ENCODE data around the gene SEMA6B.

Gene SEMA6B

GRCh38 chr19:4523306-4524110, 36.0 kb downstream of the SEMA6B start:
- DNase-seq = peak; percentile 41

DNA sequence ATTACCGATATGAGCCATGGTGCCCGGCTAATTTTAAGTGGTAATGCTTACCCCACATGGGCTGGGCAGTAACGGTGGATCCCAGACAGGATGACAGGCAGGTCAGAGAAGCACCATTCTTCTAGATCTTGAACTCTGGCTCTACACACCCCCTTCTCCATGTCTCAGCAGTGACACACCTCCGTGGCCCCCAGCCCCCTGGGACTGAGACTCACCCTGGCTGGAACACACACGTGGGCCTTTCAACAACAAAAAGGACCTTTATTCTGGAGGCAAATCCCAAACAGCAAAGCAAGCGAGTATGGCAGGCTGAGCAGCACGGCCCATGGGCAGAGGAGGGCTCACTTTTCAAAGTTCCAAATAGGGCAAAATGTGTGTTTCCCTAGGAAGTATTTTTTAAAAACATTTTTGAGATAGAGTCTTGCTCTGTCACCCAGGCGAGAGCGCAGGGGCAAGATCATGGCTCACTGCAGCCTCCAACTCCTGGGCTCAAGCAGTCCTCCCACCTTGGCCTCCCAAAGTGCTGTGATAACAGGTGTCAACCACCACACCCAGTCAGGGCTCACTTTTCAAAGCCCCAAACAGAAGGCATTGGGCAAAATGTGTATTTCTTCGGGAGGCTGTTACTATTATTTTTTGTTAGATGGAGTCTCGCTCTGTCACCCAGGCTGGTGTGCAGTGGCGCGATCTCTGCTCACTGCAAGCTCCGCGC, 37.0 kb downstream of the SEMA6B start:
- no peak for DNase-seq

- no peak for DNase-seq
These were observed 37.6 kb downstream of the SEMA6B start for GRCh38 chr19:4521888-4522242.

DNA sequence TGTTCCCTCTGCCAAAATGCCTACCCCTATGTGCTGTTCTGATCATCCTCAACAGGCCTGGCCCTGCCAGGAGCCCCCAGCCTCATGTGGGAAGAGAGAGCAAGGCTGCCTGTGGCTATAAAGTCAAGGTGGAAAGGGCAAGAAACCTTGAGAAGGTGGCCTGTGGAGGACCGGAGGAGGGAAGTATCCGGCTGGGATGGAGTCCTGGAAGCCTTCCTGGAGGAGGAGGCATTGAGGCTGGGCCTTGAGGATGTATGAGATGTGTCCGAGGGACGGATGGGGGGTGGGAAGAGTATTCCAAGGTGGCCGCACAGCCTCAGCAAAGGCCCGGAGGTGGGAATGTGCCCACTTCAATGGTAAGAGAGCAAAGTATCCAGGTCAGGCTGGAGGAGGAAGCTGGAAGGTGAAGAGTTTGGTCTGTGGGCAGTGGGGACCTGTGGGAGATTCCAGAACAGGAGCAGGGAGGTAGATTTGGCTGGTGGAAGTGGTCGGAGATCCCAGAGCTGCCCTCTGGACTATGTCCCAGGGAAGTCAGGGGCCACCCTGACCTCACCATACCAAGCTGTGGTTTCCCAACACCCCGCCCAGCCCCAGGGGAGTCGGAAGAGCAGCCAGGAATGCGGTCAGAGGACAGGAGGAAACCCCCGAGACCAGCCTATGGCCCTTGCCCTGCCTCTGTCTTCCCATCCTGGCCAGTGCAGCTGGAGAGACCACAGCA, 38.2 kb downstream of the SEMA6B start:
- DNase-seq = no peak

GRCh38 chr19:4519521-4520277, 39.8 kb downstream of the SEMA6B start:
- DNase-seq = no peak

- no peak for DNase-seq
These were observed 40.4 kb downstream of the SEMA6B start for GRCh38 chr19:4519172-4519496.

GRCh38 chr19:4518345-4519171, 40.9 kb downstream of the SEMA6B start, which contains the start of gene PLIN4:
Gene PLIN4, minus strand, starts transcription at chr19:4518486. Its CDS starts 214 bp downstream, at chr19:4518272.
- no peak for DNase-seq

GRCh38 chr19:4517451-4518057, 41.9 kb downstream of the SEMA6B start:
- DNase-seq = no peak

GRCh38 chr19:4516939-4517300, 42.6 kb downstream of the SEMA6B start:
- no peak for DNase-seq

- no peak for DNase-seq
These were observed 43.1 kb downstream of the SEMA6B start for GRCh38 chr19:4516199-4516938.

- no peak for DNase-seq
These were observed 43.8 kb downstream of the SEMA6B start for GRCh38 chr19:4515732-4516131.

- DNase-seq = no peak
These were observed 46.2 kb downstream of the SEMA6B start for GRCh38 chr19:4513248-4513647.

DNA sequence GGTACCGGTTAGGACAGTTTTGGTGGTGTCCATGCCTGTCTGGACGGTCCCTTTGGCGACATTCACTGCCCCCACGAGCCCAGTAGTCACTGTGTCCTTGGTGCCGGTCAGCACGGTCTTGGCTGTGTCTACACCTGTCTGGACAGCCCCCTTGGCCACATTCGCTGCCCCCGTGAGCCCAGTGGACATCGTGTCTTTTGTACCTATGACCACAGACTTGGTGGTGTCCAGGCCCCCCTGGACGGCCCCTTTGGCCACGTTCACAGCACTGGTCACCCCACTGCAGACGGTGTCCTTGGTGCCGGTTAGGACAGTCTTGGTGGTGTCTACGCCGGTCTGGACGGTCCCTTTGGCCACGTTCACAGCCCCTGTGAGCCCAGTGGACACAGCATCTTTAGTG, 47.4 kb downstream of the SEMA6B start:
- DNase-seq = no peak

DNA sequence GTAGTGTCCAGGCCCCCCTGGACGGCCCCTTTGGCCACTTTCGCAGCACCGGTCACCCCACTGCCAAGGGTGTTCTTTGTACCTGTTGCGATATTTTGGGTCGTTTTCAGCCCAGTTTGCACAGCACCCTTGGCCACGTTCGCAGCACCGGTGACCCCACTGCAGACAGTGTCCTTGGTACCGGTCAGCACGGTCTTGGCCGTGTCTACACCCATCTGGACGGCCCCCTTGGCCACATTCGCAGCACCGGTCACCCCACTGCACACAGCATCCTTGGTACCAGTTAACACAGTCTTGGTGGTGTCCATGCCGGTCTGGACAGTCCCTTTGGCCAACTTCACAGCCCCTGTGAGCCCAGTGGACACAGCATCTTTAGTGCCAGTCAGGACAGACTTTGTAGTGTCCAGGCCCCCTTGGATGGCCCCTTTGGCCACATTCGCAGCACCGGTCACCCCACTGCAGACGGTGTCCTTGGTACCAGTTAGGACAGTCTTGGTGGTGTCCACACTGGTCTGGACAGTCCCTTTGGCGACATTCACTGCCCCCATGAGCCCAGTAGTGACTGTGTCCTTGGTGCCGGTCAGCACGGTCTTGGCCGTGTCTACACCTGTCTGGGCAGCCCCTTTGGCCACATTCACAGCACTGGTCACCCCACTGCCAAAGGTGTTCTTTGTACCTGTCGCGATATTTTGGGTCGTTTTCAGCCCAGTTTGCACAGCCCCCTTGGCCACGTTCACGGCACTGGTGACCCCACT, 48.0 kb downstream of the SEMA6B start:
- DNase-seq = no peak

GRCh38 chr19:4510435-4511255, 48.8 kb downstream of the SEMA6B start:
- DNase-seq = no peak

GRCh38 chr19:4508698-4509097, 50.8 kb downstream of the SEMA6B start:
- DNase-seq = no peak

GRCh38 chr19:4507804-4508203, 51.7 kb downstream of the SEMA6B start:
- no peak for DNase-seq

DNA sequence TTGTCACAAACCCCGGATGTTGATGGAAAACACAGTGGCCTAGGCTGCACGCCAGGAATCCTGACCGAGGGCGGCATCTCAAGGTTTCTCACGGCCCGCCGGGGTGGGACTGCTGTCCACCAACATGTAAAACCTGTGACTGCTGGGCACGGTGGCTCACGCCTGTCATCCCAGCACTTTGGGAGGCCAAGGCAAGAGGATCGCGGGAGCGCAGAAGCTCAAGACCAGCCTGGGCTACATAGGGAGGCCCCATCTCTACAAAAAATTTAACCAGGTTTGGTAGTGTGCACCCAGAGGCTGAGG, 52.4 kb downstream of the SEMA6B start:
- no peak for DNase-seq

DNA sequence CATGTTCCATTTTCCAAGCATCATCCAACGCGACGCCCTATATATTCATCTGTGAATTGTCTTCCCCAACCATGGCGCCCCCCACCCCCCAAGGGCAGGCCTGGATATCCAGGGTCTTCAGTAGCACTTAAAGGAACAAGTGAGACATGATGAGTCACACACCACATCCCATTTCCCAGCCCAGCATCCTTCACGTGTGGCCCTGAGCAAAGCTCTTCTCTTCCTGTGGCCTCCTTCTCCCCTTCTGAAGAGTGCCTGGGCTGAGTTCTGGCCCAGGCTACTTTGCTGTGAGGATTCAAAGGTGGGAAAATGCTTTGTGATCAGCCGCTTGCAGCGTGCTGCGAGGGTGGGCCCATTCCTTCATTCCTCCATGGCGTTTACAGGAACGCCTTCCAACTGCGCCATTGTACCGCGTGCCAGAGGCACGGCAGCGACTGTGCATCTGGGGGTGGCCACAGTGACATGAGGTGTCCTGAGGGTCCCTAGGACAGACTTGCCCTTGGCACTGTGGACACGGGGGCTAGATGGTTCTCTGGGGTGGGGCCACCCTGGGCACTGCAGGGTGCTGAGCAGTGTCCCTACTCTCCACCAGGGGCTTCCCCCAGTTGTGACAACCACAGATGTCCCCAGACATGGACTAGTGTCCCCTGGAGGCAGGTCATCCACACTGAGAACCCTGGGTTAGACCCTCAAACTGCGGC, 52.9 kb downstream of the SEMA6B start:
- no peak for DNase-seq

Measured in retina (tissue), 1 donor.